Left cardiac atrium (tissue), 4 donors: Measurements from ENCODE around the gene GPRIN2. TPM values are rescaled to one million over a fixed set of nuclear protein-coding genes. Genes with fewer than 3 reads are reported as not detected.

Experiments used
- ATAC-seq, 2 donors: fragments of 200-7000 bp; cut with Tn5 transposase; one replicate each; pipeline ENCODE4 v1.9.1; 2020; ENCODE audit warnings: mild to moderate bottlenecking in 2 of 2, moderate library complexity in 2 of 2
- DNase-seq: peaks from one replicate; pipeline ENCODE4 v3.0.0-alpha.2; 2020
- intact Hi-C, 2 donors: fragments of 100-400 bp; cut with DNase I; formaldehyde crosslinking; loops; one replicate each; pipeline versions ENCODE4 v1.14.1 to v1.15.1; 2022 to 2023
- total RNA-seq, 2 donors: library from RNA; stranded (reverse); fragmentation: NEBNext Ultra II Directional; extraction: Animal tissue kit (Norgen Biotek cat#: 25700); gene quantifications; one replicate each; pipeline ENCODE4 v1.2.1, GENCODE V29; 2021
- donor health status: DM: no; HTN: yes; CAD: no.
- donor health status: DM: no; HTN: yes; CAD: no; lungs with severe emphysema.
- donor health status: DM: yes; HTN: yes; CAD: no.
- donor health status: Dilated cardiomyopathy.

GPRIN2 gene
- total RNA-seq, 2 donors from 2014 or later: not detected

GRCh38 chr10:46527241-46527811, 29.1 kb downstream of the GPRIN2 start:
- ATAC-seq (no peak), DNase-seq (peak; percentile 20)
- intact Hi-C loops: no loop called here

GRCh38 chr10:46526682-46527038, 29.8 kb downstream of the GPRIN2 start:
- ATAC-seq (no peak), DNase-seq (peak; percentile 24)
- intact Hi-C loops: no loop called here

GRCh38 chr10:46525824-46526681, 30.4 kb downstream of the GPRIN2 start:
- intact Hi-C loops: no loop called here
- no peak for ATAC-seq
- DNase-seq: peak; percentile 4

- DNase-seq: no peak
- intact Hi-C loops: no loop called here
- no peak for ATAC-seq
Measured at GRCh38 chr10:46525177-46525823, 31.2 kb downstream of the GPRIN2 start.

GRCh38 chr10:46524472-46525176, 31.8 kb downstream of the GPRIN2 start:
- no peak for ATAC-seq
- peak; percentile 26 for DNase-seq
- intact Hi-C loops: no loop called here

- DNase-seq (peak; percentile 57), ATAC-seq (no peak)
- intact Hi-C loops: no loop called here
Measured at GRCh38 chr10:46523962-46524471, 32.4 kb downstream of the GPRIN2 start.

- ATAC-seq (peak; percentile 41 to 78), DNase-seq (peak; percentile 42)
- intact Hi-C loops: no loop called here
Measured at GRCh38 chr10:46523119-46523961, 33.1 kb downstream of the GPRIN2 start.

- intact Hi-C loops: no loop called here
- peak; percentile 2 for DNase-seq
- ATAC-seq: no peak
Measured at GRCh38 chr10:46522295-46523118, 34.0 kb downstream of the GPRIN2 start.

- intact Hi-C loops: no loop called here
- peak; percentile 21 for DNase-seq
- ATAC-seq: no peak
Measured at GRCh38 chr10:46520941-46521340, 35.5 kb downstream of the GPRIN2 start.

GRCh38 chr10:46520381-46520780, 36.1 kb downstream of the GPRIN2 start:
- no peak for DNase-seq
- no peak for ATAC-seq
- intact Hi-C loops: no loop called here

GRCh38 chr10:46518028-46518725, 38.3 kb downstream of the GPRIN2 start:
- no peak for ATAC-seq
- intact Hi-C loops: no loop called here
- DNase-seq: no peak

- intact Hi-C loops: no loop called here
- ATAC-seq (no peak), DNase-seq (no peak)
Measured at GRCh38 chr10:46517541-46517940, 38.9 kb downstream of the GPRIN2 start.

- DNase-seq (no peak), ATAC-seq (no peak)
- intact Hi-C loops: no loop called here
Measured at GRCh38 chr10:46516660-46517416, 39.6 kb downstream of the GPRIN2 start.

GRCh38 chr10:46515793-46516192, 40.7 kb downstream of the GPRIN2 start:
- intact Hi-C loops: no loop called here
- no peak for ATAC-seq
- DNase-seq: peak; percentile 9

- no peak for ATAC-seq
- DNase-seq: no peak
- intact Hi-C loops: no loop called here
Measured at GRCh38 chr10:46515366-46515765, 41.1 kb downstream of the GPRIN2 start.

- DNase-seq (no peak), ATAC-seq (no peak)
- intact Hi-C loops: no loop called here
Measured at GRCh38 chr10:46514899-46515298, 41.6 kb downstream of the GPRIN2 start.

GRCh38 chr10:46514431-46514861, 42.0 kb downstream of the GPRIN2 start:
- intact Hi-C loops: no loop called here
- no peak for ATAC-seq
- no peak for DNase-seq
